DMS 273 (cell line): Measurements from ENCODE around the gene THRSP.
"Not testable (repeated sequence)": the region's sequence is repeated elsewhere in the genome, so short reads cannot be mapped to it uniquely, and the experiment has no call there.

Source experiments
- DNase-seq: peaks from one replicate; lab custom pipeline; 2025; ENCODE audit not compliant: unreplicated experiment; lab: John Stamatoyannopoulos, UW

The THRSP gene

GRCh38 chr11:78062671-78063070 lies 990 bp upstream of the THRSP start:
- DNase-seq, result no peak

DNA sequence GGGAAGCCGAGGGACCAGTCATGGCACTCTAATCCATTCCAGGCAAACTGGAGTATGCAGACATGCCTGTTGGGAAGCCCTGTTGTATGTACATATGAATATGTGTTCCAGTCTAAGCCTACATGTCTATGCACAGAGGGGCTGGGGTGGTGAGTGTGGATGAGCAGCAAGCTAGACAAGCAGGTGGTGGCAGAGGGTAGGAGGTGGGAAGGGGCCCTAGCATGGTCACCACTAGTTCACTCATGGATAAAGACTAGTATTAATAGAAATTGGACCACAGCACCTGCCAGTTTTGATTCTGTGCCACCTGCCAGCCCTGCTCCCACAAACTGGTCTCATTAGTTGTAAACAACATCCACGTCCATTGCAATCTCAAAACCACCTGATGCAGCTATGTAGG lies 1.5 kb downstream of the THRSP start:
- no peak for DNase-seq

GRCh38 chr11:78066471-78066870 lies 2.8 kb downstream of the THRSP start:
- DNase-seq, result no peak

GRCh38 chr11:78067704-78068103 lies 4.0 kb downstream of the THRSP start:
- no peak for DNase-seq

DNA sequence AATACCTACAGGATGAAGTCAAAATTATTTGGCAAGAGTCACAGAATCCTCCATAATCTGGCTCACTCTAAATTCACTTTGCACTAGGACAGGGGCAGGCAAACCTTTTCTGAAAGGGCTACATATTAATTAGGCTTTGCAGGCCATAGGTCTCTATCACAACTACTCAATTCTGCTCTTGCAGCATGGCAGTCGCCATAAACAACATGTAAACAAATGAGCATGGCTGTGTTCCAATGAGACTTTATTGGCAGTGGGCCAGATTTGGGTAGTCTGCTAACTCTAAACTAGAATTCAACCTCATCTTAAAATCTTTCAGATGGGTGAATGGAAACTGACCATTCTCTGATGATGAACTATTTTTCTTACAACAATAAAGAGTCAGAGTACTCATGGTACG lies 5.8 kb downstream of the THRSP start:
- peak; percentile 52 for DNase-seq

DNA sequence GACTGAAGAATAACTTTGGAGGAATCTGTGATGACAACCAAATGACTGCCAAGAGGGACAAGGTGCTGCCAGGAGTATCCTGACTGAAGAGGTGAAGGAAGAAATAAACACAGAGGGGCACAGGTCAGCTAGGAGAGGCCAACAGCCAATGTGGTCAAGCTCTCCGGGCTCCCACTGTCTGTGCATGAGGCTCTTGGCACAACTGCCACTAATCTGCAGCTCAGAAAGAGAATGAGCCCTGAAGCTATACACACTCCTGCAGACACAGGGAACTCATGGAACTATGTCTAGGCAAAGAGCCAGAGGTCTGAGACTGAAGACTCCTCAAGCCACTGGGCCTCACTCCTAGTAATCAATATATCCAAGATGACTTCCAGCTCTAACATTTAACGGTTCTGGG lies 7.0 kb downstream of the THRSP start:
- DNase-seq, result no peak

GRCh38 chr11:78071717-78072116 lies 8.1 kb downstream of the THRSP start:
- no peak for DNase-seq

GRCh38 chr11:78072455-78072854 lies 8.8 kb downstream of the THRSP start:
- DNase-seq, result no peak

GRCh38 chr11:78074756-78075155 lies 11.1 kb downstream of the THRSP start:
- DNase-seq, result peak; percentile 29

DNA sequence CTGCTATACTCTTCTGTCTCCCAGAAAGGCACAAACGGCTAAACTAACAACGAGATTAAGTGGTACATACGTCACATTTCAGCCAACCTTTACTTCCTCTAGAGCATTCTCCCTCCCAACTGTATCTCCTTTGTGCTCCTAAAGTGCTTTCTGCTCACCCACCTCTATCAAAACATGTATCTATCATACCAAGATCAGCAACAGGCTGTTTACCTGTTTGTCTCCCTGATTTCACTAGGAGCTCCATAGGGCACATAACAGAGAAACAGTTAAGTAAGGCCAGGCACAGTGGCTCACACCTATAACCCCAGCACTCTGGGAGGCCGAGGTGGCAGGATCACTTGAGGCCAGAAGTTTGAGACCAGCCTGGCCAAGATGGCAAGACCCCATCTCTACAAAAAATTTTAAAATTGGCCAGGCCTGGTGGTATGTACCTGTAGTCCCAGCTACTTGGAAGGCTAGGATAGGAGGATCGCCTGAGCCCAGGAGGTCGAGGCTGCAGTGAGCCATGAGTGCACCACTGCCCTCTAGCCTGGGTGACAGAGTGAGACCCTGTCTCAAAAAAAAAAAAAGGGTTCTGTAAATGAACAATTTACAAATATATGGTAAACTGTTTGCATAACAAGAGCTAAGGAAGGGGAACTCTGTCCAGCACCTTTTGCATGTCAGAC lies 13.2 kb downstream of the THRSP start:
- peak; percentile 31 for DNase-seq

DNA sequence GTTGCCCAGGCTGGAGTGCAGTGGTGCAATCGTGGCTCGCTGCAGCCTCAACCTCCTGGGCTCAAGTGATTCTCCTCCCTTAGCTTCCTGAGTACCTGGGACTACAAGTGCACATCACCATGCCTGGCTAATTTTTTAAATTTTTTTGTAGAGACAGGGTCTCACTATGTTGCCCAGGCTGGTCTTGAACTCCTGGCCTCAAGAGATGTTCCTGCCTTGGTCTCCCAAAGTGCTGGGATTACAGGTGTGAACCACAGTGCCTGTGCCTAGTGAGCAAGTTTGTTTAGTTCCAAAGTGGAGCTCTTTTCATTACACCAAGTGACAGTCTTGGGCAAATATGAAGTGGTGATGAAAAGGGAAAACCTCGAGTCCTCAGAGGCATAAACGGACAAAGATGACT lies 13.9 kb downstream of the THRSP start:
- DNase-seq, result not testable (repeated sequence)

- DNase-seq, result peak; percentile 22
Measured at GRCh38 chr11:78078218-78079167, 14.8 kb downstream of the THRSP start.

DNA sequence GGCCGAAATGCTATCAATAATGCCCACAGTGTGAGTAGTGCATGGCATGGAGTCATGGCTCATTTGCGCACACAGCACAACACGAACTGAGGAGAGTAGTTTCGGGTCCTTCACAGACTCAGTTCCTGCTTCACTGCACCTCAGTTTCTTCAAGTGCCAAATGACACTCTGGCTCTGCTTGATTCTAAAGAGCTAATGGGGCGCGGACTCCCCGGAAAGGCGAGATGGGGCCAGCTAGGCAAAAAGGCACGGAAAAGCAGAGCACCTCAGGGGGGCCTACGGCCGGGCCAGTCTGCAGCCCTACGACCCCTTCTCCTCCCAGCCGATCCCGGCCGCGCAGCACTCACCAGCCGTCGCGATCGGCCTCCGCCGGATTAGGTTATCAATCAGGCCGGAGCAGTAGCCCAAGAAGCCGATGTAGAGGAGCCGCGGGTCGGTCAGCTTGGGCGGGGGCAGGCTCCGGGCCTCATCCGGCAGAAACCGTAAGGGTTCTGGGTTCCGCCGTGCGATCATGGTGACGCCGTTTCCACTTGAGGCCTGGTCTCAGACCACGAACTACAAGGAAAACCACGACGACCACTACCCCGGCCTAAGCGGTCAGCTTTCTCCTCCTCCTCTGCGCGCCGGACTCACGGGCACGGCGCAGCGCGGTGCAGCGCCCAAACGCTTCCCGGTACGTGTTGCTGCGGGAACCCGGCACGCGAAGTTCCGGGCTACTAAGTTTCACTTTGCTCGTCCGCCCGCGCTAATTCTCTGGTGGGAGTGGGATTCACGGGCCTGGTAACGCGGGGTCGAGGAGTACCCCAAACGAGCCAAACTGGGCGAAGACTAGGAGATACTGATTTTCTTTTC lies 15.8 kb downstream of the THRSP start, which contains the start of gene NDUFC2:
NDUFC2 (minus strand) TSS at position 631 of the 852 bp plus-strand sequence; CDS start at position 513, 118 bp downstream.
- peak; percentile 84 for DNase-seq

GRCh38 chr11:78080084-78080817 lies 16.6 kb downstream of the THRSP start:
- DNase-seq, result peak; percentile 52

DNA sequence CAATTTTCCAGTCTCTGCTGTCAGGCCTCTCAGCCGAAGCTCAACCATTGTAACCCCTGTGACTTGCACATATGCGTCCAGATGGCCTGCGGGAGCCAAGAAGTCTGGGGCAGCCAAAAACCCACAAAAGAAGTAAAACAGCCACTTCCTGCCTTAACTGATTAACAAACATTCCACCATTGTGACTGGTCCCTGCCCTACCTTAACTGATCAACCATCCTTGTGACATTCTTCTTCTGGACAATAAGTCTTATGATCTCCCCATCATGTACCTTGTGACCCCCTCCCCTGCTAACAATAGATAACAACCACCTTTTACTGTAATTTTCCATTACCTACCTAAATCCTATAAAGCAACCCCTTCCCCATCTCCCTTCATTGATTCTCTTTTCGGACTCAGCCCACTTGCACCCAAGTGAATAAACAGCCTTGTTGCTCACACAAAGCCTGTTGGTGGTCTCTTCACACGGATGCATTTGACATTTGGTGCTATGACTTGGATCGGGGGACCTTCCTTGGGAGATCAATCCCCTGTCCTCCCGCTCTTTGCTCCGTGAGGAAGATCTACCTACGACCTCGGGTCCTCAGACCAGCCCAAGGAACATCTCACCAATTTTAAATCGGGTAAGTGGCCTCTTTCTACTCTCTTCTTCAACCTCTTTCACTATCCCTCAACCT lies 17.3 kb downstream of the THRSP start:
- peak; percentile 71 for DNase-seq

- DNase-seq, result peak; percentile 25
Measured at GRCh38 chr11:78081583-78081982, 17.9 kb downstream of the THRSP start.

DNA sequence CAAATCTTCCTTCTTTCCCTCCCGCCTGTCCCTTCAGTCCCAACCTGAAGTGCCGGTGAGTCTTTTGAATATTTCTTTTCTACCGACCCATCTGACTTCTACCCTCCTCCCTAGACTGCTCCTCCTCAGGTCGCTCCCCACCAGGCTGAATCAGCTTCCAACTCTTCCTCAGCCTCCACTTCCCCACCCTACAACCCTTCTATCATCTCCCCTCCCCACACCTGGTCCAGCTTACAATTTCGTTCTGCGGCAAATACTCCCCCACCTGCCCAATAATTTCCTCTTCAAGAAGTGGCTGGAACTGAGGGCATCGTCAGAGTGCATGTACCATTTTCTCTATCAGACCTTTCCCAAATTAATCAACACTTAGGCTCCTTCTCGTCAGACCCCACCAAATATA lies 18.5 kb downstream of the THRSP start:
- no peak for DNase-seq

DNA sequence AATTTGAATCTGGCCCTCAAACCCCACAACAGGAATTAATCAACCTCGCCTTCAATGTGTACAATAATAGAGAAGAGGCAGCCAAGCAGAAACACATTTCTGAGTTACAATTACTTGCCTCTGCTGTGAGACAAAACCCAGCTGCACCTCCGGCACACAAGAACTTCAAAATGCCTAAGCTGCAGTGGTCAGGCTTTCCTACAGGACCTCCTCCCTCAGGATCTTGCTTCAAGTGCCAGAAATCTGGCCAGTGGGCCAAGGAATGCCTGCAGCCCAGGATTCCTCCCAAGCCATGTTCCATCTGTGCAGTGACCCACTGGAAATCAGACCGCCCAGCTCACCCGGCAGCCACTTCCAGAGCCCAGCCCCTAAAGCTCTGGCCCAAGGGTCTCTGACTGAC lies 19.4 kb downstream of the THRSP start:
- DNase-seq, result no peak

- not testable (repeated sequence) for DNase-seq
Measured at GRCh38 chr11:78084506-78084905, 20.8 kb downstream of the THRSP start.

GRCh38 chr11:78085972-78086371 lies 22.3 kb downstream of the THRSP start:
- DNase-seq, result peak; percentile 42
